IMR-90 (cell line): ENCODE data around the gene PPBP.

Experiments used
- BHLHE40 ChIP-seq: fragments of 150-350 bp; IDR thresholded peaks from 2 replicates; pipeline ENCODE4 v1.6.1; 2016; ENCODE audit warnings: mild to moderate bottlenecking, low read depth, low read length
- CEBPB ChIP-seq: IDR thresholded peaks from 2 replicates; pipeline ENCODE4 v1.6.1; 2012; ENCODE audit warnings: low read depth, low read length, improper control_type of control experiment
- CHD1 ChIP-seq: IDR thresholded peaks from 2 replicates; pipeline ENCODE4 v1.6.1; 2012; ENCODE audit warnings: low read depth, low read length, improper control_type of control experiment
- CTCF ChIP-seq: conservative IDR thresholded peaks from 2 replicates; pipeline ENCODE4 v1.5.1; 2012; ENCODE audit warnings: mild to moderate bottlenecking, low read depth, low read length, improper control_type of control experiment
- FOS ChIP-seq: fragments of 150-350 bp; IDR thresholded peaks from 2 replicates; pipeline ENCODE4 v1.6.1; 2016; ENCODE audit warnings: low read depth, low read length
- MXI1 ChIP-seq: IDR thresholded peaks from 2 replicates; pipeline ENCODE4 v1.6.1; 2012; ENCODE audit warnings: low read depth, mild to moderate bottlenecking, low read length, moderate library complexity, borderline replicate concordance
- POLR2A ChIP-seq: IDR thresholded peaks from 2 replicates; pipeline ENCODE4 v1.6.1; 2012; ENCODE audit warnings: mild to moderate bottlenecking, low read depth, low read length
- RAD21 ChIP-seq: IDR thresholded peaks from 2 replicates; pipeline ENCODE4 v1.6.1; 2012; ENCODE audit warnings: low read length, improper control_type of control experiment
- RCOR1 ChIP-seq: IDR thresholded peaks from 2 replicates; pipeline ENCODE4 v1.6.1; 2012; ENCODE audit warnings: mild to moderate bottlenecking, low read length, improper control_type of control experiment; ENCODE audit not compliant: insufficient replicate concordance
- SMC3 ChIP-seq: fragments of 150-350 bp; IDR thresholded peaks from 2 replicates; pipeline ENCODE4 v1.6.1; 2016; ENCODE audit warnings: low read depth, mild to moderate bottlenecking, antibody characterized with exemption, low read length, moderate library complexity
- USF2 ChIP-seq: fragments of 150-350 bp; IDR thresholded peaks from 2 replicates; pipeline ENCODE4 v1.6.1; 2017; ENCODE audit warnings: mild to moderate bottlenecking, antibody characterized with exemption, low read length, low read depth

GRCh38 chr4:74014332-74014731 is 26.3 kb upstream of the PPBP start:
- no peak for TF ChIP-seq CTCF
- no peak for TF ChIP-seq MXI1
- no peak for TF ChIP-seq RAD21
- no peak for TF ChIP-seq SMC3
- no peak for TF ChIP-seq BHLHE40
- TF ChIP-seq POLR2A, result no peak
- no peak for TF ChIP-seq FOS
- no peak for TF ChIP-seq USF2
- TF ChIP-seq CEBPB, result no peak
- no peak for TF ChIP-seq CHD1
- no peak for TF ChIP-seq RCOR1
